ENCODE measurements around the gene HCRT. TPM values are rescaled to one million over a fixed set of nuclear protein-coding genes. Genes with fewer than 3 reads are reported as not detected.

HCRT gene
- total RNA-seq, 1 donor from 2014 or later = not detected

DNA sequence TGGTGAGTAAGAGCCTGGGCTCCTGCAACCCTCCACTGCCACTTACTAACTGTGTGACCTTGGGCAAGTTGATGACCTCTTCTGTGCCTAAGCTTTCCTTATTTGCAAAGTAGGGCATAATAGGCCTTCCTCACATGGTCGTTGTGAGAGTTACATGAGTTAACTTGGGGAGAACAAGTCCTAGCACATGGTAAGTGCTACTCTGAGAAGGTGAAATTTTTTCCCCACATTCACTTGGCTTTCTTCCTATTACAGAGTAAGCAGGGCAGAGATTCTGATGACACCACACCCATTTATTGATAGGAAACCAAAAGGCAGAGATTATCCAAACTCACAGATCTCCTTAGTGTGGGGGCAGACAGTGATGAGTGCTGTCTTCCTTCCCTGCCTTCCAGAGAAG, 5.9 kb downstream of the HCRT start:
- H3K27me3 ChIP-seq (ENCODE audit: low read depth) = peaks cover 26% of the 10 kb centered on the region
- peaks cover 33% of the 10 kb centered on the region for H3K4me1 ChIP-seq
- ATAC-seq = no peak
- no peak for DNase-seq
- no peak for TF ChIP-seq CTCF (IDR thresholded peaks at IDR 0.05)
- no peak overlapping the region for H3K4me3 ChIP-seq
- no peaks in the 10 kb centered on the region for H3K36me3 ChIP-seq
- H3K27ac ChIP-seq = no peak overlapping the region
- intact Hi-C loops (cut with DNase I) = no loop called here
- H3K9me3 ChIP-seq = no peaks in the 10 kb centered on the region

DNA sequence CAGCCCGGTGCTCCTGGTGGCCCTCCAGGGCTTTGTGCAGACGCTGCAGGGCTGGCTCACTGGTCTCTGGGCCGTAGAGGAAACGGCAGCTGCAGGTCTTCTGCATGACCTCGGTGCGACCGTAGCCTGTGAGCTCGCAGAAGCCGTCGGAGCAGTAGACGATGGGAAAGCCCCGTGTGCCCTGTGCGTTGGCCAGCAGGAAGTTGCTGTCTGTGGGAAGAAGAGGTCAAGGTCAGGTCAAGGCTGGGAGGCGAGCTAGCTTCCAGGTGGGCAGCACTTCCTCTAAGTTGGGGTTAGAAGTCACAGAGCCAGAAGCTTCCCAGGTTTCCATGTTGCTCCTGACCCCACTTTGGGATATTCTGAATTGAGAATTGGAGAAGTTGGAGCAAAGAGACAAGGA, 6.4 kb downstream of the HCRT start:
- H3K27me3 ChIP-seq (ENCODE audit: low read depth) = peaks cover 26% of the 10 kb centered on the region
- no peak for DNase-seq
- H3K36me3 ChIP-seq = no peaks in the 10 kb centered on the region
- no peaks in the 10 kb centered on the region for H3K9me3 ChIP-seq
- intact Hi-C loops (cut with DNase I) = no loop called here
- TF ChIP-seq CTCF (IDR thresholded peaks at IDR 0.05) = no peak
- ATAC-seq = no peak
- peaks cover 27% of the 10 kb centered on the region for H3K4me1 ChIP-seq
- H3K4me3 ChIP-seq = no peak overlapping the region
- no peak overlapping the region for H3K27ac ChIP-seq

DNA sequence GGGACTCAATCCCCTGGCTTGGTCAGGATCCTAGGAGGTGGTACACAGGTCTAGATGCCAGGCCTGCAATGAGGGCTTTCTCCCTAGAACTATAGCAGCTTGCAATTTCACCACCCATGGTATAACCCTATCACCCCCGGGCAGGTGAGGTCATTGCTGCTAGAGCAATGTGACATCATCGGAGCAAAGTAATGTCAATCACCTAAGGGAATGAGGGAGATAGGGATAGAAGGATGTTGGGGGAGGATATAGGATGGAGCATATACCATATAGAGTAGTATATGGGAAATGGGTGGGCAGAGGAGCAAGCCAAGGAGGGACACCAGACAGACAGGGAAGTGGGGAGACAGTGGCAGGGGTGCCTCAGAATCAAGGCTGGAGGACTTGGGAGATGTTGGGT, 7.6 kb downstream of the HCRT start:
- no peak for DNase-seq
- intact Hi-C loops (cut with DNase I) = no loop called here
- no peak for TF ChIP-seq CTCF (IDR thresholded peaks at IDR 0.05)
- H3K9me3 ChIP-seq = no peaks in the 10 kb centered on the region
- H3K27me3 ChIP-seq (ENCODE audit: low read depth) = peaks cover 26% of the 10 kb centered on the region
- no peak for ATAC-seq
- H3K36me3 ChIP-seq = no peaks in the 10 kb centered on the region
- no peak overlapping the region for H3K27ac ChIP-seq
- peaks cover 16% of the 10 kb centered on the region for H3K4me1 ChIP-seq
- no peak overlapping the region for H3K4me3 ChIP-seq

- Histone ChIP-seq H3K27ac (no peak overlapping the region), H3K9me3 (no peaks in the 10 kb centered on the region), H3K27me3 (ENCODE audit: low read depth) (no peaks in the 10 kb centered on the region), H3K4me1 (no peaks in the 10 kb centered on the region), H3K4me3 (no peak overlapping the region), H3K36me3 (no peaks in the 10 kb centered on the region)
- intact Hi-C loops (cut with DNase I) = no loop called here
- no peak for TF ChIP-seq CTCF (IDR thresholded peaks at IDR 0.05)
- ATAC-seq (no peak), DNase-seq (no peak)
Measured at GRCh38 chr17:42174126-42174783, 11.0 kb downstream of the HCRT start.

DNA sequence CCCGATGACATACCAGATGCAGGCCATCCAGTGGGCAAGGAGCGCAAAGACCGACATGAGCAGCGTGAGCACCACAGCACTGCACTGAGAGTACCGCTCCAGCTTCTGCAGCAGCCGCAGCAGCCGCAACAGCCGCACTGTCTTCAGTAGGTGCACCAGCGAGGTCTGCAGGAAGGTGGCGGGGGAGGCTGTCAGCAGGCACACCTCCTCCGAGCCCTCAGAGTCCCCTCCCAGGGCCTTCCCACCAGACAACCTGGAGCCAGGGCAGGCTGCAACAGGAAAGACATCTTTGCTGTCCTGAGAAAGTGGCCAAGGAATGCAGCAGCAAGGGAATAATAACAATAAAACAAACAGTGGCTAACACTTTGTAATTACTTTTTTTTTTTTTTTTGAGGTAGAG, 13.4 kb downstream of the HCRT start:
- Histone ChIP-seq H3K9me3 (no peaks in the 10 kb centered on the region), H3K27ac (no peak overlapping the region), H3K36me3 (no peaks in the 10 kb centered on the region), H3K27me3 (ENCODE audit: low read depth) (no peaks in the 10 kb centered on the region), H3K4me3 (no peak overlapping the region), H3K4me1 (no peaks in the 10 kb centered on the region)
- intact Hi-C loops (cut with DNase I) = no loop called here
- ATAC-seq (no peak), DNase-seq (no peak)
- TF ChIP-seq CTCF (IDR thresholded peaks at IDR 0.05) = no peak
